GM12892 (cell line): ENCODE data around the gene HIGD1A.

ENCODE experiments used
- POLR2A ChIP-seq: IDR thresholded peaks from 2 replicates; pipeline ENCODE4 v1.6.1; 2011; ENCODE audit warnings: low read depth, low read length, control low read depth
- POLR2AphosphoS5 ChIP-seq: IDR thresholded peaks from 2 replicates; pipeline ENCODE4 v1.6.1; 2011; ENCODE audit warnings: low read depth, low read length, control low read depth

- no peak for TF ChIP-seq POLR2A
- TF ChIP-seq POLR2AphosphoS5, result no peak
These were observed 34.7 kb downstream of the HIGD1A start for GRCh38 chr3:42769477-42770131.
